Gastroesophageal sphincter (tissue), 4 donors: ENCODE measurements around the gene PLXNA2. TPM values are rescaled to one million over a fixed set of nuclear protein-coding genes. Genes with fewer than 3 reads are reported as not detected.

ENCODE experiments used
- ATAC-seq: fragments of 150-250 bp; one replicate; pipeline ENCODE4 v1.9.1; 2016; ENCODE audit warnings: mild to moderate bottlenecking, moderate library complexity
- H3K27ac ChIP-seq, 4 donors: fragments of 200-600 bp; sonication (generic) in 3 of 4; 1 replicate in 3 of 4; 2 replicates in 1 of 4; pipeline ENCODE4 v1.5.1; 2016 to 2019
- H3K27me3 ChIP-seq: fragments of 200-600 bp; sonication (generic); one replicate; pipeline ENCODE4 v1.5.1; 2019
- H3K36me3 ChIP-seq, 2 donors: fragments of 200-600 bp; sonication (generic); one replicate each; pipeline ENCODE4 v1.5.1; 2019; ENCODE audit warnings: control low read depth in 1 of 2
- H3K4me1 ChIP-seq, 3 donors: fragments of 200-600 bp; sonication (generic); 1 replicate in 2 of 3; 2 replicates in 1 of 3; pipeline ENCODE4 v1.5.1; 2016 to 2019; ENCODE audit warnings: control low read depth in 2 of 3
- H3K4me3 ChIP-seq, 2 donors: fragments of 200-600 bp; sonication (generic); one replicate each; pipeline ENCODE4 v1.5.1; 2019; ENCODE audit warnings: mild to moderate bottlenecking in 1 of 2, moderate library complexity in 1 of 2
- H3K9me3 ChIP-seq, 3 donors: fragments of 200-600 bp; sonication (generic); one replicate each; pipeline ENCODE4 v1.5.1; 2017 to 2019; ENCODE audit warnings: control low read depth in 2 of 3
- EP300 ChIP-seq: sonication (generic); formaldehyde crosslinking; IDR thresholded peaks from one replicate; pipeline ENCODE4 v1.6.1; 2017; ENCODE audit warnings: antibody characterized with exemption, mild to moderate bottlenecking
- POLR2A ChIP-seq, 2 donors: fragments of 450-650 bp; IDR thresholded peaks; one replicate each; pipeline ENCODE4 v1.6.1; 2017; ENCODE audit warnings: antibody characterized with exemption in 2 of 2, mild to moderate bottlenecking in 2 of 2, moderate library complexity in 1 of 2
- POLR2AphosphoS5 ChIP-seq: sonication (generic); formaldehyde crosslinking; IDR thresholded peaks from one replicate; pipeline ENCODE4 v1.6.1; 2017; ENCODE audit warnings: antibody characterized with exemption
- WGBS, 2 donors: methylation state at CpG; one replicate each; pipeline ENCODE4 v1.1.5; 2018; ENCODE audit warnings: low coverage in 1 of 2; 5-methylcytosine and 5-hydroxymethylcytosine counted together
- total RNA-seq, 4 donors: library from RNA; depleted of rRNA; stranded (reverse); fragments of >200 nt; gene quantifications; one replicate each; pipeline ENCODE4 v1.1.0, GENCODE V29; 2016
- TF ChIP-seq, protein P1 (sequence below), 4 experiments: fragments of 200-600 bp in 2 of 4; fragments of 450-650 bp in 2 of 4; sonication (generic) in 1 of 4; IDR thresholded peaks; one replicate each; pipeline ENCODE4 v1.5.1; 2017 to 2019; ENCODE audit warnings: antibody characterized with exemption in 4 of 4, mild to moderate bottlenecking in 2 of 4, moderate library complexity in 2 of 4

PLXNA2 gene
- total RNA-seq, 4 donors from 2014 or later: 12.5 to 38.3 (median 32.0) TPM

DNA sequence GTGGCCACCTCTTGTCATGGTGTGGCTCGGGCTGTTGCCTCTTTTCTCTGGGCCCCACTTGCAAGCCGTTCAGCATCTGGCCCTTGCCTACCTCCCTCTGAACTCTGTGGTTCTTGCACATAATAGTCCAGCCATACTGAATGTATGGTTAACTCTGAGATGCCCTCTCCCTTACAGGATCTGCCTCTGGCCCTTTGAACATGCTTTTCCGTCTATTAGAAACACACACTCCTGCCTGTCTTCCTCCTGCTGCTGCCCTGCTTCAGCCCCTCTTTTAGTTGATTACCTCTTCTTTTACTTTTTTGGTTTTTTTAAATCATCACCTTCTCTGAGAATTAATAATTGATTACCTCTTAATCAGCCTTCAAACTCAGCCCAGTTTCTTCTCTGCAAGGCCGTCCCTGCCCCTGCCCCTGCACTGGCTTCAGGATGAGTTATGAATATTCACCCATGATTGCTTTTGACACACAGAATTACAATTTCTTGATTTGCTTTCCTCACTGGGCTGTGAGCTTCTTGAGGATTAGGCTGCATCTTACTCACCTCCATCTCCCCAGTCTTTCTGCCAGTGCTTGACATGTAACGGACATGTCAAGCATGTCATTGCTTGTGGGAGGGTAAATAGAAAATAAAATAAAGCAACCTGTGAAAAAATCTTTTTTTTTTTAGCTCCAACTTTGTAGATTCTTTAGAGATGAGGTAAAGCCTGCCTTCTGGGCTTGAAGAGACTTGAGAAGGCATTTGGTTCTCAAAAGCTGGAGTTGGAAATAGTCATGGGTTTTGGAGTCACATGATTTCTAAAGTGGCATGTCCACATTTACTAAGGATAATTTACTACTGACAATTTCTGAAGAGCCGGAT, 158.3 kb downstream of the PLXNA2 start:
- peaks cover 0 to 81% of the 10 kb centered on the region in 2 donors for H3K36me3 ChIP-seq
- ATAC-seq: no peak
- TF ChIP-seq, protein P1, sequence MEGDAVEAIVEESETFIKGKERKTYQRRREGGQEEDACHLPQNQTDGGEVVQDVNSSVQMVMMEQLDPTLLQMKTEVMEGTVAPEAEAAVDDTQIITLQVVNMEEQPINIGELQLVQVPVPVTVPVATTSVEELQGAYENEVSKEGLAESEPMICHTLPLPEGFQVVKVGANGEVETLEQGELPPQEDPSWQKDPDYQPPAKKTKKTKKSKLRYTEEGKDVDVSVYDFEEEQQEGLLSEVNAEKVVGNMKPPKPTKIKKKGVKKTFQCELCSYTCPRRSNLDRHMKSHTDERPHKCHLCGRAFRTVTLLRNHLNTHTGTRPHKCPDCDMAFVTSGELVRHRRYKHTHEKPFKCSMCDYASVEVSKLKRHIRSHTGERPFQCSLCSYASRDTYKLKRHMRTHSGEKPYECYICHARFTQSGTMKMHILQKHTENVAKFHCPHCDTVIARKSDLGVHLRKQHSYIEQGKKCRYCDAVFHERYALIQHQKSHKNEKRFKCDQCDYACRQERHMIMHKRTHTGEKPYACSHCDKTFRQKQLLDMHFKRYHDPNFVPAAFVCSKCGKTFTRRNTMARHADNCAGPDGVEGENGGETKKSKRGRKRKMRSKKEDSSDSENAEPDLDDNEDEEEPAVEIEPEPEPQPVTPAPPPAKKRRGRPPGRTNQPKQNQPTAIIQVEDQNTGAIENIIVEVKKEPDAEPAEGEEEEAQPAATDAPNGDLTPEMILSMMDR (IDR thresholded peaks at IDR 0.05): no peak
- TF ChIP-seq POLR2AphosphoS5 (no peak), EP300 (no peak), POLR2A (IDR thresholded peaks at IDR 0.05) (no peak)
- no peaks in the 10 kb centered on the region for H3K9me3 ChIP-seq
- H3K4me1 ChIP-seq: peaks cover 0 to 46% (median 16%) of the 10 kb centered on the region in 3 donors
- H3K27me3 ChIP-seq: no peaks in the 10 kb centered on the region
- H3K27ac ChIP-seq: peak overlapping the region in 2 of 4 donors; percentile 60 to 65
- WGBS, 2 donors: 72 to 89% methylated on average over 5 to 6 of the region's 6 CpGs
- H3K4me3 ChIP-seq: peak overlapping the region in 1 of 2 donors; percentile 31

DNA sequence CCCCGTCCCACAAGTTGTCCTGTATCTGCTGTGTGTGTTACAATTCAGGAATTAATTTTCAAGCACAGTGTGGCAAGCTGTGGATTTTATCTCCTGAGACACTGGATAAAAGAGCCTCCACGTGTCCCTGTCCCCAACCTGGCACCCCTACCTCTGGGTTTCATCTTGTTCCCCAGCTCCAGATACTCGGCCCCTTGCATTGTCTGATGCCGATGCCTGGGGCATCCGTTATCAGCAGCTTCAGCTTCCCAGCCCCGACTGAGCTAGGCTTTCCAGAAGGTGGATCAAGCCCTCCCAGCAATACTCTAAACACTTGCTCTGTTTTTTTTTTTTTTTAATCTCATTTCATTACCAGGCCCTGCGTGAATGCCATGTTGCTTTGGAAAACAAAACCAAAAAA, 159.4 kb downstream of the PLXNA2 start:
- Histone ChIP-seq H3K27ac (no peak overlapping the region), H3K4me3 (no peak overlapping the region), H3K36me3 (peaks cover 0 to 81% of the 10 kb centered on the region in 2 donors), H3K9me3 (no peaks in the 10 kb centered on the region), H3K4me1 (peaks cover 0 to 35% (median 6%) of the 10 kb centered on the region in 3 donors), H3K27me3 (no peaks in the 10 kb centered on the region)
- ATAC-seq: no peak
- TF ChIP-seq, protein P1 (IDR thresholded peaks at IDR 0.05): no peak
- TF ChIP-seq POLR2AphosphoS5 (no peak), POLR2A (IDR thresholded peaks at IDR 0.05) (no peak), EP300 (no peak)
- 78 to 88% methylated on average over 4 to 5 of the region's 7 CpGs for WGBS, 2 donors

DNA sequence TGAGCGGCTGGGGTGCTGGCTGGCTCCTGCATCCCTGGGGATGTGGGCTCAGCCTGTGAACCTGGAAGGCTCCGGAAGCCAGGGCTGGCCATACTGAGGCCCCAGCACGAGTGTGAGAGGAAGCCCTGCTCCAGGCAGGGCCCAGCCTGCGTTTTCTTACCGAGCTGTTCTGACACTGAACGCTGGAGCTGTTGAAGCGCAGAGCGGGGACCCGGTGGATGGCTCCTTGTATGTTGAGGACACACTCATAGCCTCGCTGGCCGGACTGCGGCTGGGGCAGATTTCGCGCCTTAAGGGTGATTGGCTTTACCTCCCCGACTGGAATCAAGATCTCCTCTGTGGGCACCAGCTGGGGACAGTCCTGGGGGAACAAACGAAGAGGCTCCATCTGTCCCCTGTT, 160.0 kb downstream of the PLXNA2 start:
- whole genome bisulfite sequencing, 2 donors: no CpG with 5 or more reads among the region's 16 CpGs
- peaks cover 0 to 30% (median 5%) of the 10 kb centered on the region in 3 donors for H3K4me1 ChIP-seq

DNA sequence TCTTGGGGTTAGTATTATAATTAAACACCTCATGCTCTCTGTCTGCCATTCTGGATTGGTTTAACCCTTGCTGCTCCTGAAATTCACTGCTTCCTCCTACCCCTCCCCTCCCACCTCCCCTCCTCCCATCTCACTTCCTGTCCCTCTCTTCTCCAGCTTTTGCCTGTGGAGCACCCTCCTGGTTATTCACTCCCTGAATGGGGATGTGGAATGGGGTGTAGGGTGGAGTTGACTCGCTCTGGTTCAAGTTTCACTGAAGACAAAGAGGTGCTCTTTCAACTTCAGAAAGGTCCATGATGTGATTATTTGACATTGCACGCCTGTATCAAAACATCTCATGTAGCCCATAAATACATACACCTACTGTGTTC, 160.5 kb downstream of the PLXNA2 start:
- Histone ChIP-seq H3K4me1 (peaks cover 0 to 25% (median 5%) of the 10 kb centered on the region in 3 donors), H3K27ac (no peak overlapping the region), H3K9me3 (no peaks in the 10 kb centered on the region), H3K36me3 (peaks cover 0 to 85% of the 10 kb centered on the region in 2 donors), H3K4me3 (no peak overlapping the region), H3K27me3 (no peaks in the 10 kb centered on the region)
- TF ChIP-seq POLR2A (IDR thresholded peaks at IDR 0.05): no peak
- TF ChIP-seq POLR2AphosphoS5: no peak
- no peak for TF ChIP-seq EP300
- TF ChIP-seq, protein P1 (IDR thresholded peaks at IDR 0.05): no peak
- 100% methylated on average over 2 of the region's 2 CpGs; no CpG with 5 or more reads in 1 of the 2 donors for WGBS, 2 donors
- ATAC-seq: no peak

More for the DNA sequence above, 160.0 kb downstream of the PLXNA2 start:
- no peaks in the 10 kb centered on the region for H3K9me3 ChIP-seq
- no peak for ATAC-seq
- peaks cover 0 to 85% of the 10 kb centered on the region in 2 donors for H3K36me3 ChIP-seq
- no peak overlapping the region for H3K4me3 ChIP-seq
- no peak overlapping the region for H3K27ac ChIP-seq
- no peaks in the 10 kb centered on the region for H3K27me3 ChIP-seq
- no peak for TF ChIP-seq EP300
- TF ChIP-seq, protein P1 (IDR thresholded peaks at IDR 0.05): no peak
- TF ChIP-seq POLR2A (IDR thresholded peaks at IDR 0.05): no peak
- no peak for TF ChIP-seq POLR2AphosphoS5
